CD4-positive, alpha-beta T cell treated with Interferon gamma for 1 hour (primary cell): ENCODE results near the gene AGRP.

Experiments
- DNase-seq: peaks from one replicate; pipeline ENCODE4 v3.0.0-alpha.2; 2020

The AGRP gene

DNA sequence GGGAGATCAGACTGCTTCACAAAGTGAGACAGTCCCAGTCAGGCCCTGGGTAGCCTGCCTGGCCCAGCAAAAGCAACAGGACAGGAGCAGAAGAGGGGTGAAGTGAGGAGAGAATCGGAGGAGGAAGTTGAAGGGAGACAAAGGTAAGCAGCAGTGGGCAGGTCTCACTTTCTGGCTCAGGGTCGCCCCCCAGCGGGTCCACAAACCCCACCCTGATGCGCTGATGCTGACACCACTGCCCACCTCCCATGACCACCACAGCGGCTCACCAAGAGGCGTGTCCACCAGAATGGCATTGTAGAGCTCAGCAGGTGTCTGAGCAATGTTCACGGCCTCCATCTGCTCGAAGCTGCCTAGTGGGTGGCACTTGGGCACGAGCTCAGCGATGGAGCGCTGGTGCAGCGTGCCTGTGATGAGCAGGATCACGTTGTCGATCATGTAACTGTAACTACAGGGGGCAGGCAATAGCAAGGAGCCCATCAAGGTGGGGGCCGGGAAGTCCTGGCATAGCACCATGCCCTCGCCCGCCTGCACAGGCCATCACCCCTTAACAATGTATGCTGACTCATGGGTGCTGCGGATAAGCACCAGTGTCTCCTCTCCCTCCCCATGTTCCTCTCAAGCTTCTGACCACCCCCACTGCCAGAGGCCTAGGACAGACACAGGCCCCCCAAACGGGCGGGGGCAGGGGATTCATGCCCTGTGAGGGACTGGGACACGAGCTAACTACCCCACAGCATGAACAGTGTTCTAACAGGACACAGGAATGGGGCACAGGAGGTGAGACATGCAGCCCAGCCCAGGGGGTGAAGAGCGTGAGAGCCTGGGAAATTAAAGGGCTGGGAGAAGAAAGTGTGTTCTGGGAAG is 38.9 kb downstream of the AGRP start:
- no peak for DNase-seq

- DNase-seq, result no peak
Observed at GRCh38 chr16:67443265-67443664, 40.1 kb downstream of the AGRP start.

- DNase-seq, result no peak
Observed at GRCh38 chr16:67442581-67443255, 40.6 kb downstream of the AGRP start.

- DNase-seq, result no peak
Observed at GRCh38 chr16:67441907-67442306, 41.4 kb downstream of the AGRP start.

GRCh38 chr16:67441271-67441753 is 42.0 kb downstream of the AGRP start:
- no peak for DNase-seq

DNA sequence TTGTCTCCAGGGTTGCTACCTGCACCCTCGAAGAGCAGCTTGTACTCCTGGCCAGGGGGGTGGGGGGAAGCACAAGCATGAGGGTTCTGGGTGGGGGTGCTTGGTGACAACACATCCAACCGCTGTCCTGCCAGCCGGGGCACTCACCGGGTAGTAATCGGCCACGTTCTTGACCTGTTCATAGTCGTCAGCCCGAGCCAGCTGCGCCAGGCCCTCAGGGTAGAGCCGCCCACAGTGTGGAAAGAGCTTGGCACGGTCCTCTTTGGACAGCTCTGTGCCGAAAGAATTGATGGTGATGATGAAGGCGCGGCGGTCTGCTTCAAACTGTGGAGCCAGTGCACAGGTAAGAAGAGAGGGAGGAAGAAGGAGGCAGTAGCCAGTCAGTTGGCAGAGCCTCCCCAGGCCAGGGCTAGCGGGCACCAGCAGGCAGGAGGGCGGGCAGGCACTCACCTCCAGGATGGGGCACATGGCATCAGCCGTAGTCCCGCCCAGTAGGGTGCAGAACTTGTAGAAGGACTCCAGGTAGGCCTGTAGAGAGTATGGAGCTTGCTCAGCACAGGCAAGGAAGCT is 44.4 kb downstream of the AGRP start:
- no peak for DNase-seq

GRCh38 chr16:67438098-67438791 is 45.1 kb downstream of the AGRP start:
- no peak for DNase-seq

GRCh38 chr16:67437513-67437912 is 45.8 kb downstream of the AGRP start:
- DNase-seq, result no peak

- no peak for DNase-seq
Observed at GRCh38 chr16:67436640-67437193, 46.6 kb downstream of the AGRP start.

DNA sequence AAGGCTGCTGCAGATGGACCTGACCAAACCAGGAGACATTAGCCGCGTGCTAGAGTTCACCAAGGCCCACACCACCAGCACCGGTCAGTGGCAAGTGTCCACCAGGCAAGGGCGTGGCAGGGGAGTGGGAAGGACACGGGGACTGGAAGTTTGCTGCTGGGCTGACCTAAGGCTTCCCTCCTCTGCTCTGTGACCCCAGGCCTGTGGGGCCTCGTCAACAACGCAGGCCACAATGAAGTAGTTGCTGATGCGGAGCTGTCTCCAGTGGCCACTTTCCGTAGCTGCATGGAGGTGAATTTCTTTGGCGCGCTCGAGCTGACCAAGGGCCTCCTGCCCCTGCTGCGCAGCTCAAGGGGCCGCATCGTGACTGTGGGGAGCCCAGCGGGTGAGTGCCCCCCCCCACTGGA is 47.6 kb downstream of the AGRP start:
- DNase-seq, result no peak

- no peak for DNase-seq
Observed at GRCh38 chr16:67433131-67433719, 50.1 kb downstream of the AGRP start.
